Fibroblast of skin of back (primary cell): ENCODE data around the gene CASP8AP2. TPM values are rescaled to one million over a fixed set of nuclear protein-coding genes. Genes with fewer than 3 reads are reported as not detected.
A peak's percentile ranks its signal among the peaks of the same experiment; 100 is the strongest.
"Not testable (repeated sequence)": the region's sequence is repeated elsewhere in the genome, so short reads cannot be mapped to it uniquely, and the experiment has no call there.

Experiments
- DNase-seq: peaks from one replicate; pipeline ENCODE4 v3.0.0-alpha.2; 2013
- polyA plus RNA-seq, 2 experiments: library from polyadenylated mRNA; unstranded; fragments of 120-200 nt; gene quantifications; one replicate each; pipeline ENCODE4 v1.2.1, GENCODE V29; 2013; ENCODE audit not compliant: insufficient read length in 2 of 2

Gene CASP8AP2
- 8.4 TPM for polyA plus RNA-seq (2013, experiment 1 of 2; ENCODE audit: insufficient read length)
- polyA plus RNA-seq (2013, experiment 2 of 2; ENCODE audit: insufficient read length), result 6.7 TPM

DNA sequence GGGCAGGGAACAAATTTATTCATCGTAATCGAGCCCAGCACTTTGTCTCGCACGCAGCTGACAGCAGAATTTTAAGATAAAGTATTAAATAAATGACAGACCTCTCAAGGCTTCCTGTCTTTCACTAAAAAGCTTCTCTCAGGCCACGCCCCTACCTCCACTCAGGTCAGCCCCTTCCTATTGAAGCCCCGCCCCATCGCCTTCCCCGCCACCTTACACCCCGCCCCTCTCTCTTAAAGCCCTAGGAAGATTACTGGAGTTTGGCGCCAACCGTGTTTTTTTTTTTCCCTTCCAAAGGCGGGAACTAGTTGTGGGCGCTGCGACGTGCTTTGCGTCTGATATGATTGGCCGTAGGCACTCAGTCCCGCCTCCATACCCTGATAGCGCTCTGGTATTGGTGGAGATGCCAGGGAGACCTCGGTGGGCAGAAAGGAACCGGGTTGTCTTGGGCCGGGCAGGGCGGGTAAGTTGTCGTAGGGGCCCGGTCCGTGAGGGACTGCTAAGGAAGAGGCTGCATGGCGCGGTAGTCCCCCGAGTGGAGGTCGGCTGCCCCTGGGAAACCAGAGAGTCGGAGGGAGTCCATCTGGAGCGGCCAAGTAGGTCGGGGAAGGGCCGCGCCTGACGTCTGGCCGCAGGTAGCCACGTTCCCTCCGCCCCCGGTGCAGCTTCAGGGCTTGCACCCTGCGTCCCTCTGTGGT, at the start of gene CASP8AP2:
Gene CASP8AP2 (plus strand): TSS at position 409 of the 698 bp plus-strand sequence.
- DNase-seq, result peak; percentile 99

DNA sequence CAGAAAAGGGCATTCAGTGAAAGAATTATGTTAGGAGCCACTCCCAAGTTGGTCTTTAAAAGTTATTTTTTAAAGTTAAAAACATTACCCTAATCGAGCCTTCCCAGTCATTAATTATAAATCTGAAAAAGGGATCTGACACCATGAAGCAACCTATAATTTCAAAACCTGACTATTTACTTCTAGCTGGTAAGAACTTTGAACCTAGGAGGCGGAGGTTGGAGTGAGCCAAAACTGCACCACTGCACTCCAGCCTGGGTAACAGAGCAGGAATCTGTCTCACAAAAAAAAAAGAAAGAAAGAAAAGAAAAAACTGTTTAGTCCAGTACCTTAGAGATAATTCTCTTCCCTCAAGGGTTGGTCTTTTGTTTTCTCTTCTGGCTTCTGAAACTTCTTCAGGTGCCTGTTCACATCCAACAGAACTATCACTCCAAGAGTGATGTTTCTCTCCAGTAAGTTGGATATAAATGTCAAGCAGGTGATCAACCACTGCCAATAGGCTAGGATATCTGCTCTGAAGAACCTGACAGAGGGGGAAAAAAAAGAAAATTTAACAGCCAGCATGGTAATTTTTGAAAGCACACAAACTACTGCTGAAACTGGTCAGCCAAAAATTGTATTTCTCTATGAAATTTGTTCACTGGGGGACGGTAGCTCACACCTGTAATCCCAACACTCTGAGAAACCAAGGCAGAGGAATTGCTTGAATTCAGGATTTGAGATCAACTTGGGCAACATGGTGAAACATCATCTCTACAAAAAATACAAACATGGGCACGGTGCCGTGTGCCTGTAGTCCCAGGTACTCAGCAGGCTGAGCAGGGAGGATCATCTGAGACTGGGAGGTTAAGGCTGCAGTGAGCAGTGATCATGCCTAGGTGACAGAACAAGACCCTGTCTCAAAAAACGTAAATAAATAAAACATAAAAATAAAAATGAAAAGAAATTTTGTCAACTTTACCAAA, 48.3 kb upstream of the CASP8AP2 start:
- DNase-seq, result no peak

GRCh38 chr6:89782222-89782621, 47.5 kb upstream of the CASP8AP2 start:
- no peak for DNase-seq

GRCh38 chr6:89783293-89783692, 46.4 kb upstream of the CASP8AP2 start:
- not testable (repeated sequence) for DNase-seq

- DNase-seq, result no peak
Measured at GRCh38 chr6:89784838-89785237, 44.8 kb upstream of the CASP8AP2 start.

- DNase-seq, result no peak
Measured at GRCh38 chr6:89786970-89787369, 42.7 kb upstream of the CASP8AP2 start.

- DNase-seq, result no peak
Measured at GRCh38 chr6:89787660-89788328, 41.9 kb upstream of the CASP8AP2 start.

- no peak for DNase-seq
Measured at GRCh38 chr6:89789980-89790379, 39.7 kb upstream of the CASP8AP2 start.

DNA sequence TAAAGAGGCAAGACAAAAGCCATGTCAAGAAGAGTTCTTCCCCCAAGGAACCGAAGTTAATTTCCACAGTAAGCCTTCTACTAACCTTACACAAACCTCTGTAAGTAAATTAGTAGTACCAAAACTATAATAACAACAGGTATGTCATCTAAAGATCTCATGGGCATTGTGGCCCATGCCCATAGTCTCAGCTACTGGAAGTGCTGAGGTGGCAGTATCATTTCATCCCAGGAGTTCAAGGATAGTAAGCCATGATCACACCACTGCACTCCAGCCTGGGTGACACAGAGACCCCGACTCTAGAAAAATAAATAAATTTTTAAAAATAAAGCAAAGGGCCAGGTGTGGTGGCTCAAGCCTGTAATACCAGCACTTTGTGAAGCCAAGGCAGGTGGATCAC, 39.3 kb upstream of the CASP8AP2 start:
- no peak for DNase-seq

GRCh38 chr6:89792881-89793280, 36.8 kb upstream of the CASP8AP2 start:
- peak; percentile 19 for DNase-seq

GRCh38 chr6:89793586-89793985, 36.1 kb upstream of the CASP8AP2 start:
- no peak for DNase-seq

GRCh38 chr6:89794324-89794723, 35.4 kb upstream of the CASP8AP2 start:
- no peak for DNase-seq

- no peak for DNase-seq
Measured at GRCh38 chr6:89797317-89797716, 32.4 kb upstream of the CASP8AP2 start.

DNA sequence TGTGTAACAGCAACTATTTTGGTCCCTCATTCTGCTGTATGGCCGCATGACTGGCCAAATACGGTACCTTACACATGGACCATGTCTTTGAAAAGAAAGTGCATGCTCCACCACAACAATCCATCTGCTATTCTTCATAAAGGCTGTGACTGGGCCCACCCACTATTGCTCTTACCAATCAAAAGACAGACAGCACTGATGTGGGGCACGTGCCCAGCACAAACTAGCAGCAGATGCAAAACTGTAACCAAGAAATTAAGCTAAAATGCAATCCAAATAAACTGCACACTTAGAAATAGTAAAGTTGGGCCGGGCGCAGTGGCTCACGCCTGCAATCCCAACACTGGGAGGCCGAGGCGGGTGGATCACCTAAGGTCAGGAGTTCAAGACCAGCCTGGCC, 30.6 kb upstream of the CASP8AP2 start:
- DNase-seq, result no peak

DNA sequence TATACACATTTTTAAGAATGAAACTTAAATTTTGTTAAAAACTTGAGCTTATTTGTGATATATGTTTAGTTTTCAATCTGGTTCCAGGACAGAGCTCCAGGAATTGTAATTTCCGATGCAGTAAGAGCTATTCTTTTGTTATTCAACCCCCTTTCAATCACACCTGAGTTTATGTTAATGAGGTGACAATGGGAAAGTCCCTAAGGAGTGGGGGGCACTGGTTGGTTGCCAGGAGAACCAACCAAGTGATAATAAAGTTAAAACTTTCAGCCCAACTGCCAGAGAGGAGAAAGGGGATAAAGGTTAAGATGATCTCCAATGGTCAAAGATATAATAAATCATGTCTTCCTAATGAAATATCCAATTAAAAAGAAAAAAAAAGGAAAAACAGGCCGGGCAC, 29.9 kb upstream of the CASP8AP2 start:
- no peak for DNase-seq

DNA sequence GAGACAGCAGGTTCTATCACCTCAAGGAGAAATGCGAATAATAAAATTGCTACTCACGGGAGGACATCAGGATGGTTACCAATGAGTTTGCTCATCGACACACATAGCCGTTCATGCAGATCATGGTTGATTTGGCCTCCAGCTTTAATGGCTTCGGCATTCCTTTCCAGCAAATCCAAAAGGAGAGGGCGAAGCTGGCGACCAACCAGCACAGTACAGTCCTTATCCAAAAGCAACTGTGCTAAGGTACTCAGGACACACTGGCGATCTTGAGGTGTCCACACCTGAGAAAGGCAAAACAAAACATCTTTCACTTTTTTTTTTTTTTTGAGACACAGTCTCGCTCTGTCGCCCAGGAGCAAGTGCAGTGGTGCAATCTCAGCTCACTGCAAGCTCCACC, 26.4 kb upstream of the CASP8AP2 start:
- DNase-seq, result no peak

- no peak for DNase-seq
Measured at GRCh38 chr6:89805814-89806371, 23.8 kb upstream of the CASP8AP2 start.

GRCh38 chr6:89807581-89807980, 22.1 kb upstream of the CASP8AP2 start:
- DNase-seq, result no peak

DNA sequence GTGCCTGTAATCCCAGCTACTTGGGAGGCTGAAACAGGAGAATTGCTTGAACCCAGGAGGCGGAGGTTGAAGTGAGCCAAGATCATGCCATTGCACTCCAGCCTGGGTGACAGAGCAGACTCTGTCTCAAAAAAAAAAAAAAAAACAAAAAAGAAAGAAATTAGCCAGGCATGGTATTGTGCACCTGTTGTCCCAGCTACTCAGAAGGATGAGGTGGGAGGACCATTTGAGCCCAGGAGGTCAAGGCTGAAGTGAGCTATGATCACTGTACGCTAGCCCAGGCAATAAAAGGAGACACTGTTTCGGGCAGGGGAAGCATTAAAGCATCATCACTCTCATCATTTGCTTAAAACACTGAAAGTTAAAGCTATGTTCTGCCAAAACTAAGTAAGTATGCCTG, 16.3 kb upstream of the CASP8AP2 start:
- not testable (repeated sequence) for DNase-seq

DNA sequence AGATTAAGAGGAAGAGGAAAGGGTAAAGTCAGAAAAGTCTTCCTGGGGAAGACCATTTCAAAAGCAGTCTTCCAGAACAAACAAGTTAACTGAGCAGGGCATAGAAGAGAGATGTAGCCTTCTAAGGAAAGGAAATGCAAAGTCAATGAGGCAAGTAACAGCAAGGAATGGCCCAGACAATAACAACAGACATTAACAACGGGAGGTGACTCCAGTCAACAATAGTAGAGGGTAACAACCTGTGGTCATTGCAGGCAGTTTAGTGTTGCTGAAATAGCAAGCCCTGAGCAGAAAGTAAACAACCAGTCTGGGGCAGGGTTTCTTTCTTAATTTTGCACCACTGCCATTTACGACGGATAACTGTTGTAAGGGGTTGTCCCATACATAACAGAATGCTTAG, 12.2 kb upstream of the CASP8AP2 start:
- no peak for DNase-seq

DNA sequence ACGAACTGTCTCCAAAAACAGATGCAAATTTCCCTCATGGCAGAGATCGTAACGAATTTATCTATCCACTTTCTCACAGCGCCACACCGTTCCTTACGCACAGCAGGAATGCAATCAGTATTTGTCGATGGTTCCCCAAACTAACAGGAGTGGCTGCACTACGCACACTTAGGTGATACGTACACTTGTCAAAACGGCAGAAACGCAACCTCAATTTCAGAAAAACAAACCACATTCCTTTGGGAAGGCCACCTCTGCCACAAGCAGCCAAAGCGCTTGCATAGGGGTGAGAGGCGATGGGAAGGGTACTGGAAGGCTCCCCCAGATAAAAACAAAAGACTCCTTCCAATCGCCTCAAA, 10.7 kb upstream of the CASP8AP2 start:
- DNase-seq, result no peak

GRCh38 chr6:89819336-89820130, 10.1 kb upstream of the CASP8AP2 start, which contains the start of gene MDN1:
Gene MDN1, minus strand, starts transcription at chr6:89819794. Its CDS starts 187 bp downstream, at chr6:89819607.
- DNase-seq, result peak; percentile 96
